ENCODE results near the gene OVAAL.
"Not testable (repeated sequence)": the region's sequence is repeated elsewhere in the genome, so short reads cannot be mapped to it uniquely, and the experiment has no call there.

The OVAAL gene

GRCh38 chr1:180540697-180541594, 17.8 kb upstream of the OVAAL start:
- no peak for DNase-seq

GRCh38 chr1:180542113-180542837, 16.5 kb upstream of the OVAAL start:
- DNase-seq: no peak

GRCh38 chr1:180542838-180543145, 16.0 kb upstream of the OVAAL start:
- no peak for DNase-seq

- DNase-seq: no peak
These were observed 14.7 kb upstream of the OVAAL start for GRCh38 chr1:180544050-180544449.

- no peak for DNase-seq
These were observed 12.8 kb upstream of the OVAAL start for GRCh38 chr1:180545991-180546390.

- DNase-seq: no peak
These were observed 10.0 kb upstream of the OVAAL start for GRCh38 chr1:180548686-180549317.

- DNase-seq: not testable (repeated sequence)
These were observed 9.0 kb upstream of the OVAAL start for GRCh38 chr1:180549770-180550169.

GRCh38 chr1:180550241-180550640, 8.5 kb upstream of the OVAAL start:
- DNase-seq: no peak

GRCh38 chr1:180551997-180552396, 6.8 kb upstream of the OVAAL start:
- no peak for DNase-seq

GRCh38 chr1:180553046-180553445, 5.7 kb upstream of the OVAAL start:
- not testable (repeated sequence) for DNase-seq

GRCh38 chr1:180555411-180555810, 3.4 kb upstream of the OVAAL start:
- no peak for DNase-seq

GRCh38 chr1:180560200-180560867, 1.6 kb downstream of the OVAAL start:
- DNase-seq: no peak

- DNase-seq: no peak
These were observed 2.3 kb downstream of the OVAAL start for GRCh38 chr1:180560868-180561600.

GRCh38 chr1:180562640-180563025, 3.9 kb downstream of the OVAAL start:
- DNase-seq: no peak

- DNase-seq: no peak
These were observed 4.5 kb downstream of the OVAAL start for GRCh38 chr1:180563026-180563827.

GRCh38 chr1:180565121-180565871, 6.5 kb downstream of the OVAAL start:
- no peak for DNase-seq

GRCh38 chr1:180566026-180566425, 7.3 kb downstream of the OVAAL start:
- no peak for DNase-seq

GRCh38 chr1:180566495-180566894, 7.7 kb downstream of the OVAAL start:
- no peak for DNase-seq

GRCh38 chr1:180567654-180568053, 8.9 kb downstream of the OVAAL start:
- no peak for DNase-seq

- no peak for DNase-seq
These were observed 9.4 kb downstream of the OVAAL start for GRCh38 chr1:180568184-180568583.
